ENCODE results near the gene TTC23L.

GRCh38 chr5:34944460-34945047 lies 105.6 kb downstream of the TTC23L start:
- TF ChIP-seq CTCF (IDR thresholded peaks at IDR 0.05), result no peak
- no peak for TF ChIP-seq POLR2A (IDR thresholded peaks at IDR 0.05)

All from thyroid gland (tissue), 4 donors.